ENCODE measurements around the gene SMG6. TPM values are rescaled to one million over a fixed set of nuclear protein-coding genes. Genes with fewer than 3 reads are reported as not detected.
A peak's percentile ranks its signal among the peaks of the same experiment; 100 is the strongest.

The SMG6 gene
- total and polyA plus RNA-seq, 2 experiments from 2014 or later = 11.9 to 19.9 TPM

DNA sequence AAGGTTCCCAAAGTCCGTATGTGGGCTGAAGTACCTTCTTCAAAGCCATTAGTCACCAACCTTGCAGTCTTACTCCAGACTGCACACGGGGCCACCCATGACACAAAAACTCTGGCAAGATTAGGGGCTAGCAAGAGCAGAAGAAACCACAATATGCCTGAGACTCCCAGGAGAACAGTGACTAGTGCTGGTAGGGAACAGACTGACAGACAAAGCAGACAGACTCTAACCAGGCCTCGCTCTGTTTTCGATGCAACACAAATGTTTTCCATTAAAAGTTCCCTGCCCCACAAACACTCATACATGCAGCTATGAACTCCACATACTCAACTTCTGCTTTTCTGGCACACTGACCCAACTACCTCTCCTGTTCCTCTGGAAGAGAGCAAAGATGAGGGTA lies 146.5 kb downstream of the SMG6 start:
- H2AFZ ChIP-seq = no peak overlapping the region
- peak overlapping the region; percentile 61 for H3K27ac ChIP-seq
- H3K9me2 ChIP-seq (replicated peaks; ENCODE audit: insufficient read depth) = no peaks in the 10 kb centered on the region
- no peaks in the 10 kb centered on the region for H3K36me3 ChIP-seq (replicated peaks; ENCODE audit: insufficient read depth, low read depth)
- no peaks in the 10 kb centered on the region for H4K20me1 ChIP-seq (ENCODE audit: insufficient read depth, poor library complexity, severe bottlenecking)
- H3K9me3 ChIP-seq (ENCODE audit: low read depth) = no peaks in the 10 kb centered on the region
- H3K4me3 ChIP-seq = no peak overlapping the region
- 68% methylated on average over 4 of the region's 4 CpGs for WGBS (ENCODE audit: low lambda C conversion rate, missing lambda C conversion rate)
- no peak for DNase-seq (ENCODE audit: low spot score)
- H3K79me2 ChIP-seq = no peaks in the 10 kb centered on the region
- H3K27me3 ChIP-seq = no peaks in the 10 kb centered on the region
- TF ChIP-seq EZH2 (IDR thresholded peaks at IDR 0.05; ENCODE audit: borderline replicate concordance) (no peak), CTCF (IDR thresholded peaks at IDR 0.05; ENCODE audit: poor library complexity) (no peak), EZH2phosphoT487 (IDR thresholded peaks at IDR 0.05; ENCODE audit: low read depth, severe bottlenecking, unreplicated experiment) (no peak)
- H3K4me2 ChIP-seq = no peak overlapping the region
- H3K4me1 ChIP-seq (ENCODE audit: insufficient read depth) = peaks cover 5% of the 10 kb centered on the region

DNA sequence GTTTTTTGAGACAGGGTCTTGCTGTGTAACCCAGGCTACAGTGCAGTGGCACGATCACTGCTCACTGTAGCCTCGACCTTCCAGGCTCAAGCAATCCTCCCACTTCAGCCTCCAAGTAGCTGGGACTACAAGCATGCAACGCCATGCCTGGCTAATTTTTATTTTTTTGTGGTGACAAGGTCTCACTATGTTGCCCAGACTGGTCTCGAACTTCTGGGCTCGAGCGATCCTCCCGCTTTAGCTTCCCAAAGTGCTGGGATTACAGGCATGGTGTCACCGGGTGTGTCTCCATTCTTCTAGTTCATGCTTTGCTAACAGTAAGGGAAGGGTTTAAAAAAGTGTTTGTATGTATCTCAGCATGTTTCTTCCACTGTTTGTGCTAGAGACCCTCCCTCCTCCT lies 146.9 kb downstream of the SMG6 start:
- Histone ChIP-seq H3K27ac (peak overlapping the region; percentile 25), H3K79me2 (no peaks in the 10 kb centered on the region), H3K4me2 (no peak overlapping the region), H2AFZ (no peak overlapping the region), H3K36me3 (replicated peaks; ENCODE audit: insufficient read depth, low read depth) (no peaks in the 10 kb centered on the region), H3K27me3 (no peaks in the 10 kb centered on the region), H3K9me3 (ENCODE audit: low read depth) (no peaks in the 10 kb centered on the region), H4K20me1 (ENCODE audit: insufficient read depth, poor library complexity, severe bottlenecking) (no peaks in the 10 kb centered on the region), H3K4me1 (ENCODE audit: insufficient read depth) (peaks cover 5% of the 10 kb centered on the region), H3K9me2 (replicated peaks; ENCODE audit: insufficient read depth) (no peaks in the 10 kb centered on the region), H3K4me3 (no peak overlapping the region)
- 95% methylated on average over 8 of the region's 8 CpGs for WGBS (ENCODE audit: low lambda C conversion rate, missing lambda C conversion rate)
- no peak for DNase-seq (ENCODE audit: low spot score)
- no peak for TF ChIP-seq EZH2 (IDR thresholded peaks at IDR 0.05; ENCODE audit: borderline replicate concordance)
- no peak for TF ChIP-seq CTCF (IDR thresholded peaks at IDR 0.05; ENCODE audit: poor library complexity)
- no peak for TF ChIP-seq EZH2phosphoT487 (IDR thresholded peaks at IDR 0.05; ENCODE audit: low read depth, severe bottlenecking, unreplicated experiment)

DNA sequence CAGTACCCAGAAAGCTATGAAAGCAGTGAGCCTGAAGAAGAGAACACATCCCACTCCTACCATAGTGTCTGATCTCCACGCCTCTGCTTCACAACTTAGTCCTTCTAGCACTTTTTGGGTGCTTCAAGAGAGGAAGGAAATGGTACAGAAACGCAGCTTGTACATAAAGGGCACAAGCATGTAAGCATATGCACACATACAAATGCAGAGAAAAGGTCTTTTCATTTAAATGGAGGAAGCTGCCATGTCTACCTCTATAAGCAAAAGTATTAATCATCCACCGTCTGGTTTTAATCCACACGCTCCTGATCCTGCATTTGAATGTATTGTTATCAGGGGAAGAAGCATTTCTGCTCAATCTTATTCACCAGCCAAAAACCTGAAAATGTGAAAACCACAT lies 148.0 kb downstream of the SMG6 start:
- Histone ChIP-seq H4K20me1 (ENCODE audit: insufficient read depth, poor library complexity, severe bottlenecking) (no peaks in the 10 kb centered on the region), H3K27me3 (no peaks in the 10 kb centered on the region), H2AFZ (no peak overlapping the region), H3K9me2 (replicated peaks; ENCODE audit: insufficient read depth) (no peaks in the 10 kb centered on the region), H3K4me2 (no peak overlapping the region), H3K79me2 (no peaks in the 10 kb centered on the region), H3K9me3 (ENCODE audit: low read depth) (no peaks in the 10 kb centered on the region), H3K4me3 (no peak overlapping the region), H3K36me3 (replicated peaks; ENCODE audit: insufficient read depth, low read depth) (no peaks in the 10 kb centered on the region), H3K4me1 (ENCODE audit: insufficient read depth) (peaks cover 5% of the 10 kb centered on the region), H3K27ac (no peak overlapping the region)
- no peak for DNase-seq (ENCODE audit: low spot score)
- no peak for TF ChIP-seq EZH2 (IDR thresholded peaks at IDR 0.05; ENCODE audit: borderline replicate concordance)
- no peak for TF ChIP-seq EZH2phosphoT487 (IDR thresholded peaks at IDR 0.05; ENCODE audit: low read depth, severe bottlenecking, unreplicated experiment)
- TF ChIP-seq CTCF (IDR thresholded peaks at IDR 0.05; ENCODE audit: poor library complexity) = no peak
- WGBS (ENCODE audit: low lambda C conversion rate, missing lambda C conversion rate) = 67% methylated on average over 4 of the region's 4 CpGs

Measured in hepatocyte (in vitro differentiated cells).